HG03469 (cell line): ENCODE results near the gene LIPK.
"Not testable (repeated sequence)": the region's sequence is repeated elsewhere in the genome, so short reads cannot be mapped to it uniquely, and the experiment has no call there.

Experiments used
- ATAC-seq: cut with Tn5 transposase; IDR thresholded peaks from one replicate; pipeline ENCODE4 v1.9.1; 2021; ENCODE audit warnings: mild to moderate bottlenecking, moderate library complexity, moderate number of reproducible peaks; ENCODE audit not compliant: unreplicated experiment

The LIPK gene

DNA sequence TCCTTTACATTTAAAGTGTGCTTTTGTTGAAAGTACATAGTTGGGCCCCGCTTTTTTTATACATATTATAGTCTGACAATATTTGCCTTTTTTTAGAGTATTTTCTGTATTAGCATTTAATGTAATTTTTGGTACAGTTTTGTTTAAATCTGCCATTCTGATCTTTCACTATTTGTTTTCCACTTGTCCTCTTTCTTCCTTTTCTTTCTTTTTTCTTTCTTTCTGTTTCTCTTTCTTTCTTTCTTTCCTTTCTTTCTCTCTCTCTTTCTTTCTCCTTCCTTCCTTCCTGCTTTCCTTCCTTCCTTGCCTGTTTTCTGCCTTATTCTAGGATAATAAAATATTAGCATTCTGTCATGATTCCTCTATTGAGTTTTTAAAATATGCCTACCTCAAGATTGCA is 9.5 kb downstream of the LIPK start:
- no peak for ATAC-seq

DNA sequence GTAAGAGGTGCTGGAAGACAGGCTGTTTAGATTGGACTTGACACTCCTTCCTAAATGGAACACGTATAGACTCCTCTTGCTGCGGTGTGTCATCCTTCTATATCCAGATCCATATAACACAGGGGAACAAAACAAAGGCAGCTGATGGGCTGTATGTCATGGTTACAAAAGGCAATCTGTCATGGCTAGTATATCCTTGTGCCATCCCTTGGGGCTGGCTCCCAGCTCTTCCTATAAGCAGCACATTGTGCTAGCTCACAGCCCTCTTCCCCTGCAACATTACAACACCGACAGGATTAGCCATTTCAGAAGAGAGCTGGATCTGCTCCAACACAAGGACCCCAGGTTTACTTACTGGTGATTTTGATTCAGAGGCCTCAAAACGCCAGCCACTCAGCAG is 15.3 kb downstream of the LIPK start:
- no peak for ATAC-seq

GRCh38 chr10:88725798-88726197 is 19.7 kb downstream of the LIPK start:
- ATAC-seq: no peak

DNA sequence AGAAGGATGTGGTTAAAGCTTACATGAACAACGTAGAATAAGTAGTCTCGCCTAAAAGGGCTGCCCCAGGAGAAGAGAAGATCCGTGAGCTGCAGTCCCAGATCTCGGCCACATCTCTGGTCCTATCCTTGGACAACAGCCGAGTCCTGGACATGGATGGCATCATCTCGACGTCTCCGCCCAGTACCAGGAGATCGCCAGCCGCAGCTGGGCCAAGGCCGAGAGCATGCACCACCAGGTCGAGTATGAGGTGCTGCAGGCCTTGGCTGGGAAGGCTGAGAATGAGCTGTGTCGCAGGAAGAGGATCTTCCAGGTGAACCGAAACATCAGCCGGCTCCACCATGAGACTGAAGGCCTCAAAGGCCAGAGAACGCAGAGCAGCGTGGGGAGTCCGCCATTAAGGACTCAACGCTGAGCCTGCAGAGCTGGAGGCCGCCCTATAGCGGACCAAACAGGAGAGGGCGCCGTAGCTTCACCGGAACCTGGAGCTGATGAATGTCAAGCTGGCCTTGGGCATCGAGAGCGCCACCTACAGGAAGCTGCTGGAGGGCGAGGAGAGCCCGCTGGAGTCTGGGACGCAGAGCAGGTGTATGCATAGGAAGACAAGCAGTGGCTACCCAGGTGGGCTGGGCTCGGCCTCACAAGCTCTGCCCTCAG is 22.2 kb downstream of the LIPK start:
- ATAC-seq: no peak

GRCh38 chr10:88730864-88731263 is 24.8 kb downstream of the LIPK start:
- ATAC-seq: no peak

- no peak for ATAC-seq
Observed at GRCh38 chr10:88731296-88731695, 25.2 kb downstream of the LIPK start.

DNA sequence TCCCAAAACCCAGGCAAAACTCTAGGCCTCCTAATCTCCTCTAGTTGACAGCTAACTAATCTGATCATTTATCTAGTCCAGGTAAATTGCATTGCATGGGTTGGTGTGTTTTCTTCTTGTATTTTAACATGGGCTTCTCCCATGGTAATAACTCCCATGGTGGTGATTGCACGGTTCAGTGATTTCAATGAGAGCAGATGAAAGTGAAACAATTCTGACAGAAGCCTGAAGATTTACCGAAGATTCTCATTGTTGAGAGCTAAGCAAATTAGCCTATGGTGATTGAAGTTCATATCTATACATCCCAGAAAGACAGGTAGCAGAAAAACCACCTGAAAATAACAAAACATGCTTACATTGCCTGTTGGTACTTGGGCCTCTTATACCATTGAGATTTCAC is 27.2 kb downstream of the LIPK start:
- no peak for ATAC-seq

GRCh38 chr10:88735661-88736060 is 29.6 kb downstream of the LIPK start:
- ATAC-seq: no peak

DNA sequence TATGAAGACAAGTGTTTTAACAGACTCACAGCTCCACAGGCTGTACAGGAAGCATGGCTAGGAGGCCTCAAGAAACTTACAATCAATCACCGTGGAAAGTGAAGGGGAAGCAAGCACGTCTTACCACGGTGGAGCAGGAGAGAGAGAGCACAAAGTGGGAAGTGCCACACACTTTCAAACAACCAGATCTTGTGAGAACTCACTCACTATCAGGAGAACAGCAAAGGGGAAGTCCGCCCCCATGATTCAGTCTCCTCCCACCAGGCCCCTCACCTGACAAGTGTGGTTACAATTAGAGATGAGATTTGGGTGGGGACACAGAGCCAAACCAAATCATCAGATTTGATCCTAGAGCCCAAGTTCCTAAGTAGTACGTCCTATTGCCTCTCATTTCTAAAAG is 35.9 kb downstream of the LIPK start:
- ATAC-seq: not testable (repeated sequence)

DNA sequence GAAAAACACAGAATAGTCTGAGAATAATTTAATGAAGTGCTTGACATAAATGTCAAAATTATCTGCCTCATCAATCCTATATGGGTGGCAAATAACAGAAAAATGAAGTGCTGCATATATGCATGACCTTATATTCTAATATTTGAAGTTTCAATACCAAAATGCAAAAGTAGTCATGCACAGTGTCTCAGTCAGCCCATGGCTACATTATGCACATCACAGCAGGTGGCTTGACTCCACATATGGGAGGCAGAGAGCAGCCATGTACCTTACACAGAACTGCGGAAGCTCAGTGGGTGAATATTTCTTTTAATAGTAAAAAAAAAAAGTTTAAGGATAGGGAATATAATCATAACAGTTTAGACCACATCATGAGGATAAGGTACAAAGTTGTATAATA is 36.4 kb downstream of the LIPK start:
- no peak for ATAC-seq

DNA sequence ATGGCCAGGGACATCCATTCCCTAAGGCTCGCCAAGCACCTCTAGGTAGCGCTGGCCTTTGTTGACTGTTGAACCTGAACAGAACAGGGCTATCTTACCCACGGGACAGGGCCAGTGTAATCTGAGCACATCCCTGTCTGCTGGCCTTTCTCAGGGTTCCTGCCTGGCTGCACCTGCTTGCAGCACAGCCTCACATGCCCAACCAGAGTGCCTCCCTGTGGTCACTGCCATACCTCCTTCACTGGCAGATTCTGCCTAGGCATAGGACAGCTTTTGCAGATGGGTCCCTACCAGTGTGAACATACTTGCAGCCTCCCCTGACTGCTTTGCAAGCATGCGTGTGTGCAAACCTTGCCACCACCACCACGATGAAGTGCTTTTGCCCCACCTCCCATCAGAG is 38.0 kb downstream of the LIPK start:
- no peak for ATAC-seq

GRCh38 chr10:88745633-88746032 is 39.6 kb downstream of the LIPK start:
- ATAC-seq: no peak

DNA sequence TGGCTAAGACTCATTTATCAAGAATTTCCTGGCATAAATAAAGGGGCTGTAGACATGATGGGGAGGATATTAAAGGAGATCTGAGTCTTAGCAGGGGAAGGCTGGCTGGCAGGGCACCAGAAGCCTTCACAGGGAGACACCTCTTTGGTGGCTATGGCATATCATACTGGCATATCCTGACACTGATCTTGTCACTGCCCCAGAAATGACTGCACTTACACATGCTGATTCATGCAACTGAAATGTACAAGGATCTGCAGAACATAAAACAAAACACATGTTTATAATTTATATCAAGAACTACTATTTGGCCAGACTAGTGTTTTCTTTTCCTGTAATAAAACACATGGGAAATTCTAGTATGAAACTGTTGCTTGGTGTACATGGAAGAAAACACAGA is 48.2 kb downstream of the LIPK start:
- no peak for ATAC-seq

- ATAC-seq: no peak
Observed at GRCh38 chr10:88755753-88756152, 49.7 kb downstream of the LIPK start.

GRCh38 chr10:88756660-88757059 is 50.6 kb downstream of the LIPK start:
- ATAC-seq: no peak

- ATAC-seq: no peak
Observed at GRCh38 chr10:88759366-88760101, 53.5 kb downstream of the LIPK start, which contains the start of gene LIPN. LIPN (plus strand) TSS chr10:88760020; CDS start chr10:88761406, 1,386 bp downstream.

DNA sequence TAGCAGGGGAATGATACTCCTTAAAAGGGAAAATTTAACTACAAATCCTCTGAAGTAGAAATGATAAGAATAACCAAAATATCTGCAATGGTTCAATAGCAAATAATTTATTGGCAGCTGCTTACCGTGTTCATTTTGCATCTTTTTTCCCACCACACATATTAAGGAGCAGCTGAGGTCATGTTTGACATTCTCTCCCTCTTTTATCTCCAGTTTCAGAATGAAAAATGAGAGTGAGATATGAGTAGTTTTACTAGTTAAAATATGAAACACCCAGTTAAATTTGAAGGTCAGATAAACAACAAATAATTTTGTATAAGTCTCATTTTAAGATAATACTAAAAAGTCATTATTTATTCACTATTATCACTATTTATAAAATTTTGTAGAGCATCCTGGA is 56.9 kb downstream of the LIPK start:
- ATAC-seq: no peak

- ATAC-seq: no peak
Observed at GRCh38 chr10:88763441-88763840, 57.4 kb downstream of the LIPK start.

DNA sequence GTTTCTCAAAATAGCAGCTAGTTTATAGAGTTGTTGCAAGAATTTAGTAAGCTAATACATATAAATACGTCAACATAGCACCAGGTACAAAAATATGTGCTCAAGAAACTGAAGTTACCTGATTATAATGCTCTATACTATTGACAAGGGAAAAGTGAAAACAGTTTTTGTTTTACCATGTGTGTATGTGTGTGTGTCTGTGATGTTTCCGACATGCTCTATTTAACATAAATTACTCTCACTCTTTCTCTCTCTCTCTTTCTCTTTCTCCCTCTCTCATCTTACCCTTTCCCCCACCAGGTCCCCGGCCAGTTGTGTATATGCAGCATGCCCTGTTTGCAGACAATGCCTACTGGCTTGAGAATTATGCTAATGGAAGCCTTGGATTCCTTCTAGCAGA is 58.1 kb downstream of the LIPK start:
- ATAC-seq: no peak

GRCh38 chr10:88765816-88766215 is 59.8 kb downstream of the LIPK start:
- no peak for ATAC-seq

- no peak for ATAC-seq
Observed at GRCh38 chr10:88769384-88769783, 63.3 kb downstream of the LIPK start.

DNA sequence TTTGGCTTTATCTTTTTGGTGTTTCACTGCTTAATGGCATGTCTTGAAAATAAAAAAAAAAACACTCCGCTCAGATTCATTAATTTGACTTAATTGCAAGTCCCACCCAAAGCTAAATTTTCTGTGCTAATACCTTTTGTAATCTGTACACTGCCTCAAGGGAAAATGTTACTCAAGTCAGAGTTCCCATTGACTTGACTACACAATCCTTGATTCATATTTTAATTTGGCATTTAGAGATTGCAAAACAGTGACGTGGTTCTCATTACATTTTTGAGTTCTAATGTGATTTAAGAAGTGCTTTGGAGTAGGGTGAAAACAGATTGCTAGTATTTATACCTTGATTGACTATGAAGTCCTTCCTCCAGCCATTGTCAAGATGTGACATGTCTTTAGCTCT is 75.2 kb downstream of the LIPK start:
- ATAC-seq: no peak

DNA sequence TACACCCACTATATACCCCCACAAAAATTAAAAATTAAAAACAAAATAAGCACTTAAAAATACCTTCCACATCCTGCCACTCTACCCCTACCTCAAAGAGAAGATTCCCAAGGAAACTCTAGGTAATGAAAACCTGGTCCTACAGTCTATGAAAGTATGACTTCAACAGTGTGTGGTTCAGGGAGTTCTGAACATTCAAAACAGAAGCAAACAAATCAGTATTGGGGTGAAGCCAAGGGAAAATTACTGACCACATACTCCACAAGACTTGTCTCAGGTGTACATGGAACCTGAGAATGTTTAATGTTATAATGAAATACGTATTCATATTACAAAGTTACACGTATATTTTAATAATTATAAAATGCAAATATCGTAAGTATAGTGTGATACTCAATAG is 76.2 kb downstream of the LIPK start:
- ATAC-seq: no peak
